PFSK-1 (cell line): ENCODE measurements around the gene GDPD5.

Source experiments
- FOXP2 ChIP-seq: optimal IDR thresholded peaks from 2 replicates; pipeline ENCODE3; 2011; ENCODE audit warnings: borderline replicate concordance, control low read depth, inconsistent platforms; ENCODE audit not compliant: insufficient read depth; ENCODE audit errors: extremely low read length, extremely low read depth
- POLR2AphosphoS5 ChIP-seq: IDR thresholded peaks from 2 replicates; pipeline ENCODE4 v1.6.1; 2012; ENCODE audit warnings: low read depth, mild to moderate bottlenecking, control low read depth, low read length, moderate library complexity
- REST ChIP-seq, 2 experiments: IDR thresholded peaks; 2 replicates each; pipeline versions ENCODE4 v1.6.1 to v1.8.0; 2011 to 2012; ENCODE audit warnings: low read depth in 2 of 2, low read length in 2 of 2, control low read depth in 1 of 2, inconsistent platforms in 1 of 2, mild to moderate bottlenecking in 1 of 2, moderate library complexity in 1 of 2; ENCODE audit not compliant: insufficient read depth in 1 of 2
- SIN3A ChIP-seq: IDR thresholded peaks from 2 replicates; pipeline ENCODE4 v1.6.1; 2012; ENCODE audit warnings: mild to moderate bottlenecking, low read length, moderate library complexity, borderline replicate concordance; ENCODE audit not compliant: insufficient read depth
- TAF1 ChIP-seq: IDR thresholded peaks from 2 replicates; pipeline ENCODE4 v1.6.1; 2012; ENCODE audit warnings: low read length, control low read depth, borderline replicate concordance; ENCODE audit not compliant: insufficient read depth

GDPD5 gene

GRCh38 chr11:75548595-75549272 lies 23.0 kb upstream of the GDPD5 start:
- no peak for TF ChIP-seq POLR2AphosphoS5

- TF ChIP-seq SIN3A (no peak), REST (IDR thresholded peaks at IDR 0.05; ENCODE audit: insufficient read depth in 1 of 2, low read depth in 2 of 2, low read length in 2 of 2) (no peak), TAF1 (no peak), FOXP2 (no peak), POLR2AphosphoS5 (no peak)
Measured at GRCh38 chr11:75547617-75548058, 21.9 kb upstream of the GDPD5 start.

- TF ChIP-seq REST (IDR thresholded peaks at IDR 0.05; ENCODE audit: insufficient read depth in 1 of 2, low read depth in 2 of 2, low read length in 2 of 2) = no peak
- TF ChIP-seq TAF1 = no peak
- no peak for TF ChIP-seq POLR2AphosphoS5
- TF ChIP-seq FOXP2 = no peak
- TF ChIP-seq SIN3A = no peak
Measured at GRCh38 chr11:75547177-75547576, 21.4 kb upstream of the GDPD5 start.

- TF ChIP-seq REST (IDR thresholded peaks at IDR 0.05; ENCODE audit: insufficient read depth in 1 of 2, low read depth in 2 of 2, low read length in 2 of 2) (no peak), TAF1 (no peak), POLR2AphosphoS5 (no peak), FOXP2 (no peak), SIN3A (no peak)
Measured at GRCh38 chr11:75543806-75544205, 18.1 kb upstream of the GDPD5 start.

DNA sequence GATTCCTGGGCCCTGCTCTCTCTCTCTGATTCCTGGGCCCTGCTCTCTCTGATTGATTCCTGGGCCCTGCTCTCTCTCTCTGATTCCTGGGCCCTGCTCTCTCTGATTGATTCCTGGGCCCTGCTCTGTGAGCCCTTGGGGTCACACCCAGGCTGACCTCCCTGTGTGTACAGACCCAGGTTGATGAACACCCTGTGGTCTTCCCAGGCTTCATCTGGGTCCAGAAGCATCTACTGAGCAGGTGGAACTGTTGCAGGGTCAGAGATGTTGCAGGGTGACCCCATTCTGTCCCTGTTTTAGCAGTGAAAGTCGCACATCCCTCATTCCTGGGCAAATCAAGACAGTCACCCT lies 16.3 kb upstream of the GDPD5 start:
- TF ChIP-seq REST (IDR thresholded peaks at IDR 0.05; ENCODE audit: insufficient read depth in 1 of 2, low read depth in 2 of 2, low read length in 2 of 2) = no peak
- TF ChIP-seq TAF1 = no peak
- no peak for TF ChIP-seq SIN3A
- no peak for TF ChIP-seq POLR2AphosphoS5
- no peak for TF ChIP-seq FOXP2
